Peyer's patch (tissue), 4 donors: ENCODE data around the gene REXO1. TPM values are rescaled to one million over a fixed set of nuclear protein-coding genes. Genes with fewer than 3 reads are reported as not detected.
A peak's percentile ranks its signal among the peaks of the same experiment; 100 is the strongest.

Experiments
- DNase-seq, 3 donors: peaks; one replicate each; pipeline ENCODE4 v3.0.0-alpha.2; 2017 to 2019
- H3K27ac ChIP-seq, 4 donors: fragments of 200-600 bp; sonication (generic); one replicate each; pipeline ENCODE4 v1.5.1; 2016 to 2019
- H3K27me3 ChIP-seq, 2 donors: fragments of 200-600 bp; sonication (generic); one replicate each; pipeline ENCODE4 v1.5.1; 2019
- H3K36me3 ChIP-seq, 3 donors: fragments of 200-600 bp; sonication (generic); one replicate each; pipeline ENCODE4 v1.5.1; 2016 to 2019
- H3K4me1 ChIP-seq, 4 donors: fragments of 200-600 bp; sonication (generic); one replicate each; pipeline ENCODE4 v1.5.1; 2016 to 2019
- H3K4me3 ChIP-seq, 4 donors: fragments of 200-600 bp; sonication (generic); 1 replicate in 3 of 4; 2 replicates in 1 of 4; pipeline ENCODE4 v1.5.1; 2016 to 2019; ENCODE audit warnings: mild to moderate bottlenecking in 1 of 4
- H3K9me3 ChIP-seq, 4 donors: fragments of 200-600 bp; sonication (generic); one replicate each; pipeline ENCODE4 v1.5.1; 2016 to 2019; ENCODE audit warnings: mild to moderate bottlenecking in 1 of 4
- CTCF ChIP-seq, 6 experiments: fragments of 450-650 bp in 4 of 6; fragments of 200-600 bp in 2 of 6; sonication (generic) in 1 of 6; IDR thresholded peaks; one replicate each; pipeline ENCODE4 v1.5.1; 2017 to 2019; ENCODE audit warnings: antibody characterized with exemption in 6 of 6, mild to moderate bottlenecking in 3 of 6, moderate library complexity in 1 of 6
- POLR2A ChIP-seq, 2 donors: fragments of 450-650 bp; IDR thresholded peaks; one replicate each; pipeline ENCODE4 v1.5.1; 2017; ENCODE audit warnings: antibody characterized with exemption in 2 of 2, mild to moderate bottlenecking in 2 of 2, moderate library complexity in 2 of 2
- total RNA-seq, 4 donors: library from RNA; depleted of rRNA; stranded (reverse); fragments of >200 nt; gene quantifications; one replicate each; pipeline ENCODE4 v1.1.0, GENCODE V29; 2016

The REXO1 gene
- total RNA-seq, 4 donors from 2014 or later: 47.0 to 101 (median 57.2) TPM

- Histone ChIP-seq H3K27ac (peak overlapping the region; percentile 96 to 99 (median 98)), H3K9me3 (no peaks in the 10 kb centered on the region), H3K36me3 (no peaks in the 10 kb centered on the region), H3K4me3 (peak overlapping the region; percentile 23 to 63 (median 49)), H3K4me1 (peaks cover 26 to 88% (median 56%) of the 10 kb centered on the region in 4 donors), H3K27me3 (no peaks in the 10 kb centered on the region)
- TF ChIP-seq POLR2A (IDR thresholded peaks at IDR 0.05) (no peak), CTCF (IDR thresholded peaks at IDR 0.05) (no peak)
- DNase-seq: peak in 1 of 3 donors; percentile 69
Observed at GRCh38 chr19:1855828-1856255, 7.6 kb upstream of the REXO1 start.

- H3K27ac ChIP-seq: peak overlapping the region; percentile 96 to 99 (median 98)
- peak overlapping the region; percentile 23 to 63 (median 49) for H3K4me3 ChIP-seq
- peaks cover 23 to 82% (median 55%) of the 10 kb centered on the region in 4 donors for H3K4me1 ChIP-seq
- H3K36me3 ChIP-seq: no peaks in the 10 kb centered on the region
- peak; percentile 91 to 99 (median 97) for DNase-seq
- H3K9me3 ChIP-seq: no peaks in the 10 kb centered on the region
- H3K27me3 ChIP-seq: no peaks in the 10 kb centered on the region
- TF ChIP-seq POLR2A (IDR thresholded peaks at IDR 0.05) (peak; percentile 50 to 97), CTCF (IDR thresholded peaks at IDR 0.05) (peak in 1 of 6 experiments; percentile 26)
Observed at GRCh38 chr19:1855040-1855827, 7.0 kb upstream of the REXO1 start.

GRCh38 chr19:1854542-1855039 lies 6.3 kb upstream of the REXO1 start:
- Histone ChIP-seq H3K27ac (peak overlapping the region; percentile 96 to 99 (median 98)), H3K27me3 (no peaks in the 10 kb centered on the region), H3K36me3 (no peaks in the 10 kb centered on the region), H3K9me3 (no peaks in the 10 kb centered on the region), H3K4me3 (peak overlapping the region in 1 of 4 donors; percentile 56), H3K4me1 (peaks cover 20 to 75% (median 52%) of the 10 kb centered on the region in 4 donors)
- DNase-seq: peak in 1 of 3 donors; percentile 67
- TF ChIP-seq CTCF (IDR thresholded peaks at IDR 0.05) (no peak), POLR2A (IDR thresholded peaks at IDR 0.05) (no peak)

GRCh38 chr19:1854039-1854541 lies 5.8 kb upstream of the REXO1 start:
- TF ChIP-seq CTCF (IDR thresholded peaks at IDR 0.05): no peak
- TF ChIP-seq POLR2A (IDR thresholded peaks at IDR 0.05): no peak
- DNase-seq: no peak
- peaks cover 15 to 72% (median 51%) of the 10 kb centered on the region in 4 donors for H3K4me1 ChIP-seq
- H3K36me3 ChIP-seq: no peaks in the 10 kb centered on the region
- H3K4me3 ChIP-seq: no peak overlapping the region
- peak overlapping the region; percentile 54 to 99 (median 76) for H3K27ac ChIP-seq
- H3K9me3 ChIP-seq: no peaks in the 10 kb centered on the region
- H3K27me3 ChIP-seq: no peaks in the 10 kb centered on the region

GRCh38 chr19:1853295-1854038 lies 5.2 kb upstream of the REXO1 start:
- no peaks in the 10 kb centered on the region for H3K9me3 ChIP-seq

More at GRCh38 chr19:1853295-1854038, 5.2 kb upstream of the REXO1 start:
- peak; percentile 90 to 99 (median 95) for TF ChIP-seq CTCF (IDR thresholded peaks at IDR 0.05)
- TF ChIP-seq POLR2A (IDR thresholded peaks at IDR 0.05): peak; percentile 16 to 35
- Histone ChIP-seq H3K27ac (peak overlapping the region; percentile 54 to 99 (median 64)), H3K27me3 (no peaks in the 10 kb centered on the region), H3K4me3 (peak overlapping the region in 1 of 4 donors; percentile 15), H3K4me1 (peaks cover 9 to 70% (median 47%) of the 10 kb centered on the region in 4 donors), H3K36me3 (no peaks in the 10 kb centered on the region)
- DNase-seq: peak; percentile 79 to 94 (median 93)
